Osteocyte (in vitro differentiated cells): ENCODE measurements around the gene RGS3. TPM values are rescaled to one million over a fixed set of nuclear protein-coding genes. Genes with fewer than 3 reads are reported as not detected.

Source experiments
- DNase-seq: peaks from one replicate; pipeline ENCODE4 v3.0.0; 2021; ENCODE audit warnings: mixed read lengths; ENCODE audit not compliant: unreplicated experiment; ENCODE audit errors: extremely low spot score
- H3K27ac Mint-ChIP-seq: one replicate; pipeline ENCODE4 v1.8.0; 2021; ENCODE audit warnings: mild to moderate bottlenecking, mixed read lengths; ENCODE audit not compliant: unreplicated experiment
- H3K27me3 Mint-ChIP-seq: one replicate; pipeline ENCODE4 v1.8.0; 2021; ENCODE audit warnings: mixed read lengths; ENCODE audit not compliant: unreplicated experiment
- H3K36me3 Mint-ChIP-seq: one replicate; pipeline ENCODE4 v1.8.0; 2021; ENCODE audit warnings: mixed read lengths; ENCODE audit not compliant: unreplicated experiment
- H3K4me1 Mint-ChIP-seq: one replicate; pipeline ENCODE4 v1.8.0; 2021; ENCODE audit warnings: mixed read lengths; ENCODE audit not compliant: unreplicated experiment
- H3K4me3 Mint-ChIP-seq: one replicate; pipeline ENCODE4 v1.8.0; 2021; ENCODE audit warnings: mild to moderate bottlenecking, moderate library complexity, mixed read lengths; ENCODE audit not compliant: unreplicated experiment
- H3K9me3 Mint-ChIP-seq: one replicate; pipeline ENCODE4 v1.8.0; 2021; ENCODE audit warnings: mixed read lengths; ENCODE audit not compliant: unreplicated experiment
- CTCF ChIP-seq: fragments of 200-600 bp; sonication (generic); IDR thresholded peaks from 2 replicates; pipeline ENCODE4 v1.5.0; 2021; ENCODE audit warnings: antibody characterized with exemption, mild to moderate bottlenecking, moderate library complexity
- total RNA-seq: library from RNA; stranded (reverse); gene quantifications from 2 replicates; pipeline ENCODE4 v1.2.1, GENCODE V29; 2021

RGS3 gene
- total RNA-seq, 1 donor from 2014 or later = 67.8 TPM

- Mint-ChIP-seq H3K4me1 (peaks cover 33% of the 10 kb centered on the region), H3K36me3 (no peaks in the 10 kb centered on the region), H3K4me3 (no peak overlapping the region), H3K9me3 (no peaks in the 10 kb centered on the region), H3K27me3 (no peaks in the 10 kb centered on the region), H3K27ac (no peak overlapping the region)
- no peak for TF ChIP-seq CTCF
- no peak for DNase-seq
Observed at GRCh38 chr9:113525205-113525604, 61.7 kb downstream of the RGS3 start.

- Mint-ChIP-seq H3K36me3 (no peaks in the 10 kb centered on the region), H3K27ac (no peak overlapping the region), H3K9me3 (no peaks in the 10 kb centered on the region), H3K4me3 (no peak overlapping the region), H3K4me1 (peaks cover 29% of the 10 kb centered on the region), H3K27me3 (no peaks in the 10 kb centered on the region)
- TF ChIP-seq CTCF = no peak
- no peak for DNase-seq
Observed at GRCh38 chr9:113525831-113526230, 62.3 kb downstream of the RGS3 start.

GRCh38 chr9:113526231-113526746 is 62.8 kb downstream of the RGS3 start:
- Mint-ChIP-seq H3K4me1 (peaks cover 29% of the 10 kb centered on the region), H3K36me3 (no peaks in the 10 kb centered on the region), H3K27ac (no peak overlapping the region), H3K4me3 (no peak overlapping the region), H3K27me3 (no peaks in the 10 kb centered on the region), H3K9me3 (no peaks in the 10 kb centered on the region)
- no peak for DNase-seq
- no peak for TF ChIP-seq CTCF

GRCh38 chr9:113526841-113527240 is 63.3 kb downstream of the RGS3 start:
- no peak for TF ChIP-seq CTCF
- H3K4me1 Mint-ChIP-seq = peaks cover 28% of the 10 kb centered on the region
- no peak overlapping the region for H3K27ac Mint-ChIP-seq
- H3K27me3 Mint-ChIP-seq = no peaks in the 10 kb centered on the region
- DNase-seq = no peak
- H3K4me3 Mint-ChIP-seq = no peak overlapping the region
- no peaks in the 10 kb centered on the region for H3K36me3 Mint-ChIP-seq
- H3K9me3 Mint-ChIP-seq = no peaks in the 10 kb centered on the region

GRCh38 chr9:113528088-113528487 is 64.6 kb downstream of the RGS3 start:
- no peak for TF ChIP-seq CTCF
- no peaks in the 10 kb centered on the region for H3K36me3 Mint-ChIP-seq
- peaks cover 28% of the 10 kb centered on the region for H3K4me1 Mint-ChIP-seq
- H3K4me3 Mint-ChIP-seq = no peak overlapping the region
- no peak overlapping the region for H3K27ac Mint-ChIP-seq
- H3K9me3 Mint-ChIP-seq = no peaks in the 10 kb centered on the region
- H3K27me3 Mint-ChIP-seq = no peaks in the 10 kb centered on the region
- DNase-seq = no peak
